Measurements from ENCODE around the gene PIP4K2B. TPM values are rescaled to one million over a fixed set of nuclear protein-coding genes. Genes with fewer than 3 reads are reported as not detected.

Gene PIP4K2B
- total and polyA plus RNA-seq, 11 donors = 23.3 to 55.0 (median 48.4) TPM

GRCh38 chr17:38733982-38734973, 65.1 kb downstream of the PIP4K2B start:
- Histone ChIP-seq H3K4me3 (no peak overlapping the region), H3K9me3 (no peaks in the 10 kb centered on the region), H3K36me3 (peaks cover 0 to 62% (median 44%) of the 10 kb centered on the region in 9 donors), H3K27me3 (no peaks in the 10 kb centered on the region), H3K4me1 (peaks cover 0 to 63% (median 38%) of the 10 kb centered on the region in 12 donors), H3K27ac (peak overlapping the region in 1 of 12 donors; percentile 92)
- WGBS, 4 donors = 61 to 69% (median 64%) methylated on average over 12 to 15 of the region's 15 CpGs
- intact Hi-C loops (cut with DNase I) = loop anchor here in 9 of 10 donors (1.0 to 10.0 kb wide), 5 partner anchors 42 to 269 kb away; no protein-coding TSS in a partner anchor
- TF ChIP-seq CTCF (IDR thresholded peaks at IDR 0.05) = peak in 5 of 12 donors; percentile 12 to 31 (median 14)
- no peak for TF ChIP-seq POLR2A (IDR thresholded peaks at IDR 0.05)
- DNase-seq = no peak
- ATAC-seq = no peak

- TF ChIP-seq POLR2A (IDR thresholded peaks at IDR 0.05) (no peak), CTCF (IDR thresholded peaks at IDR 0.05) (no peak)
- H3K36me3 ChIP-seq = peaks cover 0 to 54% (median 36%) of the 10 kb centered on the region in 9 donors
- no peak overlapping the region for H3K4me3 ChIP-seq
- intact Hi-C loops (cut with DNase I) = loop anchor here in 7 of 10 donors (5.0 to 10.0 kb wide), 3 partner anchors 41 to 269 kb away; no protein-coding TSS in a partner anchor
- peaks cover 0 to 71% (median 38%) of the 10 kb centered on the region in 12 donors for H3K4me1 ChIP-seq
- H3K9me3 ChIP-seq = no peaks in the 10 kb centered on the region
- H3K27me3 ChIP-seq = no peaks in the 10 kb centered on the region
- peak overlapping the region in 7 of 12 donors; percentile 17 to 95 (median 64) for H3K27ac ChIP-seq
- ATAC-seq (no peak), DNase-seq (no peak)
- 75 to 84% (median 79%) methylated on average over 9 of the region's 9 CpGs for WGBS, 4 donors
Measured at GRCh38 chr17:38733282-38733981, 65.9 kb downstream of the PIP4K2B start.

- Histone ChIP-seq H3K27ac (peak overlapping the region in 10 of 12 donors; percentile 23 to 95 (median 90)), H3K4me1 (peaks cover 0 to 74% (median 41%) of the 10 kb centered on the region in 12 donors), H3K9me3 (no peaks in the 10 kb centered on the region), H3K27me3 (no peaks in the 10 kb centered on the region), H3K36me3 (peaks cover 0 to 46% (median 28%) of the 10 kb centered on the region in 9 donors), H3K4me3 (no peak overlapping the region)
- intact Hi-C loops (cut with DNase I) = loop anchor here in 7 of 10 donors (5.0 to 10.0 kb wide), 3 partner anchors 40 to 268 kb away; no protein-coding TSS in a partner anchor
- TF ChIP-seq CTCF (IDR thresholded peaks at IDR 0.05) = no peak
- no peak for TF ChIP-seq POLR2A (IDR thresholded peaks at IDR 0.05)
- DNase-seq = peak in 2 of 5 donors; percentile 63 to 73
- 64 to 68% (median 65%) methylated on average over 7 of the region's 7 CpGs for WGBS, 4 donors
- peak; percentile 34 to 42 (median 38) for ATAC-seq
Measured at GRCh38 chr17:38732376-38733281, 66.7 kb downstream of the PIP4K2B start.
